HCEC 1CT (cell line): Measurements from ENCODE around the gene RHEB.

Experiments used
- DNase-seq: peaks from one replicate; pipeline ENCODE4 v3.0.0-alpha.2; 2017

Gene RHEB

GRCh38 chr7:151524845-151525244, 5.2 kb upstream of the RHEB start:
- DNase-seq = no peak

GRCh38 chr7:151524331-151524730, 4.6 kb upstream of the RHEB start:
- DNase-seq = no peak

DNA sequence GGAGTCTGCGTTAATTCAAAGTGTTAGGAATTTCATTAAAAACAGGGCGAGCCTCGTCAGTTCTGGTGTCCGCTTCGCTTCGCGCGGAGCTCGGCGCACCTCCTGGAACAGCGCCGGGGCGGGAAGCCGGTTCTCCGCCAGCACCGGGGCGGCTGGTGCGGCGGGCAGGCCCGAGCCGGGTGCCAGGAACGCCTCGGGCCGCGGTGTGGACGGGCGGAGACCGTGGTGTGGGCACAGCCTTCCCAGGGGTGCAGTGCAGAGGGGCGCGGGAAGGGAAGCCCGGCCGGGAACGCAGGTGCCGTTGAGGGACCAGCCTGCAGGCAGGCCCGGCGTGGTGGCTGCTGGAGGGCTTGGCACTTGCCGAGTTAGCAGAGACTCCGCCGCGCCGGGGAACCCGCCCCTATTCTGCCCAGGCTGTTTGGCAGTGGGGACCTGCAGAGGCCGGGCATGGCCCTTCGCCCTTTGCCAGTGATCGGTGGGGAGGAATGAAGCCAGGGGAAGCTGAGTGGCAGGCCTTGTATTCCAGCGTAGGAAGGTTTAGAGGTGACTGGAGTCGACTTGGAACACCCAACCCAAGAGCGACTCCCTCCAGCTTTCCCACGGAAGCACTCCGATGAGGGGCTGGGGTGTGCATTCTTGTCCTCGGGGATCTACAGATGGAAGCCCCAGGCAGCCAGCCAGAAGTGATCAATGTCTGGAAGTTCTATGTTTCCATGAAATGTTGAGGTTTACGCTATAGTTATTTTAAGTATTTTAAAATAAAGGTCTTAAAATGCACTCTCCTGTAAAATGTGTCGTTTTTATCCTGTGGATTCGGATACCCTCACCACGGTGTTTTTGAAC, 945 bp upstream of the RHEB start:
- DNase-seq = no peak

GRCh38 chr7:151518947-151519764, 539 bp downstream of the RHEB start:
- peak; percentile 24 for DNase-seq

GRCh38 chr7:151518105-151518946, 1.4 kb downstream of the RHEB start:
- peak; percentile 64 for DNase-seq

- no peak for DNase-seq
Observed at GRCh38 chr7:151517601-151518104, 2.0 kb downstream of the RHEB start.

GRCh38 chr7:151515276-151515565, 4.5 kb downstream of the RHEB start:
- DNase-seq = no peak

DNA sequence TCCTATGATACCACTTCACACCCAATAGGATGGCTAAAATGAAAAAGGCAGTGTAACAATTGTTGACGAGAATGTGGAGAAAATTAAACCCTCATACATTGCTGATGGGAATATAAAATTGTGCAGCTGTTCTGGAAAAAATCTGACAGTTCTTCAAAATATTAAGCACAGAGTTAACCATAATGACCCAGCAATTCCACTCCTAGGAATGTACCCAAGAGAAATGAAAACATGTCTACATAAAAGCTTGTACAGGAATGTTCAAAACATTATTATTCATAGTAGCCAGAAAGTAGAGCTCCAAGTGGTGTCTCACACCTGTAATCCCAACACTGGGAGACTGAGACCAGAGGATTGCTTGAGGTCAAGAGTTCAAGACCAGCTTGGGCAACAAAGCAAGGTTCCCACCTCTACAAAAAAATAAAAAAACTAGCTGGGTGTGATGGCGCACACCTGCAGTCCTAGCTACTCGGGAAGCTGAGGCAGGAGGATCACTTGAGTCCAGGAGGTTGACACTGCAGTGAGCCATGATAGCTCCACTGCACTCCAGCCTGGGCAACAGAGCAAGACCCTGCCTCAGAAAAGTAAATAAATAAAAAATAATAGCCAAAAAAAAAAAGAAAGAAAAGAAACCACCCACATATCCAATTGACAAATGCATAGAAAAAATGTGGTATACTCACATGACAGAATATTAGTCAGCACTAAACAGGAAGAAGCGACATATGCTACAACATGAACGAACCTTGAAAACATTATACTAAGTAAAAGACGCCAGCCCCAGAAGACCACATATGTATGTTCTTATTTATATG, 5.0 kb downstream of the RHEB start:
- DNase-seq = no peak

DNA sequence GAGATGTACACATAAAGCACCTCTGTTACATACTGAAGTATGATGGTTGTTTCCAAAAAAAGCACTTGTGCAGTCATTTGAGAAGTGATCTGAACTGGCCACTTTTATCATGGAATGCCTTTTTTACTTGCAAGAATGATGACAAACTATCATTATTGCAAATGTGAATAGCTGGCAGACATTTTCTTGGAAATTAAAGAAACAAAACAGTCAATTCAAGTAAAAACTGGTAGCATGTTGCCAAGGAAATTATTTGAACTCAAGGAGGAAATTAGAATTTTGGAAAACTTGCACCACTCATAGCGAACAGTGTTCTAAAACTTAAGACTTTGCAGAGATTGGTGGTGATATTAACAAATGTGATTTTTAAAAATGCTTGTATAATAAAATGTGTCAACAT, 6.6 kb downstream of the RHEB start:
- no peak for DNase-seq

- no peak for DNase-seq
Observed at GRCh38 chr7:151512353-151512752, 7.3 kb downstream of the RHEB start.

GRCh38 chr7:151511946-151512345, 7.7 kb downstream of the RHEB start:
- peak; percentile 20 for DNase-seq

DNA sequence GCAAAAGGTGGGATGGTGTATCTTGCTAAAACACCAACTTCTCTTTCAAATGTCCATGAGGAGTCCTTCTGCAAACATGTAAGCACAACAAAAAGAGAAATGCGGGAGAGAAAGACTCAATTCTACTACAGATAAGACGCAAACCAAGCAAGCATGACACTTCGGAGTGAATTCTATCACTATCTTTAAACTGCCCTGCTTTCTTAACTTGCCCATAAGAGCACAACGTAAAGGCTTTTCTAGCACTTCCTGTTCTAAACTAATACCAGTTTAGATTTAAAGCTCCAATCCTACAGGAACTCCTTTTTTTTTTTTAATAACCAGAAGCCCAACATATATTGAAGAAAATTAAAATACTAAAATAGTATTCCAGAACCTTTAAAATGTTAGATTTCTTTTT, 8.4 kb downstream of the RHEB start:
- DNase-seq = no peak

DNA sequence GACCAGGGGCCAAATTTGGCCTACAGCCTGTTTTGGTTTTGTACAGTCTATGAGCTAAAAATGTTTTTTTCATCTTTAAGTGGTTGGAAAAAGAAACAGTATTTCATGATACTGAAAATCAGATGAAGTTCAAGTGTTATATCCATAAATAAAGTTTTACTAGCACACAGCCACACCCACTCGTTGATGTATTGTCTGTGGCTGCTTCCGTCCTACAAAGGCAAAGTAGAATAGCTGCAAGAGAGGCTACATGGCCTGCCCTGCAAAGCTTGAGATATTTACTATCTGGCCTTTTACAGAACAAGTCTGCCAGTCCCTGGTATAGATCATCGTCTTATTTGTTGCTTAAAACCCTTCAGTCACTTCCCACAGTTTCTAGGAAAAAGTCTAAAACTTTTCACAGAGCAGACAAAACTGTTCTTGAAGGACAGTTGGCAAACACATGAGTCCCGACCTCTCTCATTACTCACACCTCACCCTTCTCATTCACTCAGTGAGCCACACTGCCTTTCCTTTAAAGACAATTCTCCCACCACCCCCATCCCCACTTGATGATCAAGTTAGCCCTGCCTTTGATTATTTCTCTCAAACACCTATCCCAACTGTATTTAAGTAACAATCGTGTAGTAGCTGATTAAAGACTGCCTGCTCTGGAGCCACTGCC, 9.9 kb downstream of the RHEB start:
- peak; percentile 18 for DNase-seq

DNA sequence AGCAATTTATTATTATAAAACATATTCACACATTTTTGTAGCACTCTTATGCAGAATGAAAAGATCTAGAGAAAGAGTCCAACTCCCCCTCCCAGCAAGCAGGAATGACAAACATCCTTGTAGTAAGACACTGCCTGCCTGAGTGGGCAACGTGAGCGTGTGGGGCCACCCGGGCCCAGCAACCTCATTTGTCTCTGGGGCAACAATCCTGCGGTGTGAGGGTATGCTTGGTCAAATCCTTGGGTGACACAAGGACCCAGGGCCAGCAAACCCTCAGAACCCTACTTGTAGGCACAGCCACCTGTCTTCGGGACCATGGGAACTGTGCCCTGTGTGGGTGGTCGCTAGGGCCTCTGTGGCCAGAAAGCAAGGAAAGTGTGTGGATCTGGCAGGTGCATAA, 10.7 kb downstream of the RHEB start:
- no peak for DNase-seq

DNA sequence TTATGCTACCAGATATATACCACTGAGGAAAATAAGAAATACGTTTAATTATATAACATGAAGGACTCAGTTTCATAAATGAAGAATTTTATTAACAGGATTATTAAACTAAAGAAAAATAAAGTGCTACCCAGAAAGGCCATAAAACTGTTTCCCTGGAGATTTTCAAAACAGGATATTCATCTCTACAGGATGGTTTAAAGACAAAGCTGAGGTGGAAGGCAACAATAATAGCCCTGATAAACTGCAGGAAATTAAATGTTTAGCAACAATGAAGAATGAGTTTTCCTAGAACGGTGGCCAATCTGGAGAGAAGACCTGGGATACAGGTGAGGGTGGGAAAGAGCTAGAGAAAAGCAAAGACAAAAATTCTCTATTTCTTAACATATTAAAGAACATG, 11.9 kb downstream of the RHEB start:
- no peak for DNase-seq

DNA sequence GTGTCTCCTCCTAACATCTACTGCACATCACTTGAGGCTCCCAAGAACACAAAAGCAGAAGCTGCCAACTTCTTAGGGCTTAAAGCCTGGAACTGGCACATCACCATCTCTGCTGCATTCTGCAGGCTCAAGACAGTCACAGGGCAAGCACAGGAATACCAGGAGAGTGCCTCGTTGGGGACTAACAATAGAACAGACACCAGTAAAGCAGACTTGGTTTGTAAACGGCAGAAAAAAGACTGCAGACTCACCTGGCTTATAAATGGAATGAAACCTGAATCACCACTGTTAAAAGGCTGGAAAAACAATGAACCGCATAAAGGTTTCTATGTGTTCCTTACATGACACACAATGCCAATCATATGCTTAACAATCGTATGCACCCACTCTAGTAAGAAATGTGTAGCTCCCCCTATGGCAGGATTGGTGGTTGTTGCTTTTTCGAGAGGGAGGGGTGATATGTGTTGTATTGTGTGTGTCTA, 12.8 kb downstream of the RHEB start:
- DNase-seq = no peak

- DNase-seq = no peak
Observed at GRCh38 chr7:151505836-151506468, 13.7 kb downstream of the RHEB start.

DNA sequence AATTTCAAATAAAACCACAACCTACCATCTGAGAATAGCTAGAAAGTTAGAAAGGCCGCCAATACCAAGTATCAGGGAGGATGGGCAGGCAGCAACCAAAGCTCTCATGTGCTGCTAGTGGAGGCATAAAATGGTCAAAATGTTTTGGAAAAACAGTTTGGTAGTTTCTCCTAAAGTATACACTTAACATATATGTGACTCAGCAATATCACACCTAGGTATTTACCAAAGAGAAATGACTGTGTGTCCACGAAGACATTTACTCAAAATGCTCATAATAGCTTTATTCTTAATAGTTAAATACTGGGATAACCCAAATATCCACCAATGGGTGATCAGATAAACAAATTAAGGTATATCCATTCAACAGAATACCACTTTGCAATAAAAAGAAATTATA, 14.3 kb downstream of the RHEB start:
- no peak for DNase-seq

- DNase-seq = no peak
Observed at GRCh38 chr7:151504715-151505326, 14.9 kb downstream of the RHEB start.

- DNase-seq = peak; percentile 90
Observed at GRCh38 chr7:151503902-151504714, 15.6 kb downstream of the RHEB start.
